HG02970 (cell line): ENCODE data around the gene THAP7.

Experiments
- ATAC-seq: cut with Tn5 transposase; IDR thresholded peaks from one replicate; pipeline ENCODE4 v1.9.1; 2021; ENCODE audit warnings: mild to moderate bottlenecking, moderate library complexity, moderate number of reproducible peaks; ENCODE audit not compliant: unreplicated experiment, low FRiP score

Gene THAP7

GRCh38 chr22:20994902-20995241 lies 7.0 kb downstream of the THAP7 start:
- no peak for ATAC-seq

- ATAC-seq: no peak
Observed at GRCh38 chr22:20994128-20994901, 7.6 kb downstream of the THAP7 start.

- ATAC-seq: no peak
Observed at GRCh38 chr22:20993304-20994127, 8.4 kb downstream of the THAP7 start.

- no peak for ATAC-seq
Observed at GRCh38 chr22:20992456-20993303, 9.2 kb downstream of the THAP7 start.

GRCh38 chr22:20992056-20992442 lies 9.9 kb downstream of the THAP7 start:
- ATAC-seq: no peak

- ATAC-seq: no peak
Observed at GRCh38 chr22:20991252-20992055, 10.5 kb downstream of the THAP7 start.

- no peak for ATAC-seq
Observed at GRCh38 chr22:20990184-20991180, 11.4 kb downstream of the THAP7 start.

- no peak for ATAC-seq
Observed at GRCh38 chr22:20989323-20990138, 12.4 kb downstream of the THAP7 start.

GRCh38 chr22:20988573-20989322 lies 13.2 kb downstream of the THAP7 start:
- no peak for ATAC-seq

GRCh38 chr22:20987375-20987774 lies 14.5 kb downstream of the THAP7 start:
- ATAC-seq: no peak

GRCh38 chr22:20986365-20986764 lies 15.6 kb downstream of the THAP7 start:
- no peak for ATAC-seq

GRCh38 chr22:20985720-20986119 lies 16.2 kb downstream of the THAP7 start:
- ATAC-seq: no peak

GRCh38 chr22:20983081-20983771 lies 18.7 kb downstream of the THAP7 start:
- no peak for ATAC-seq

- ATAC-seq: peak; percentile 5
Observed at GRCh38 chr22:20982563-20982882, 19.4 kb downstream of the THAP7 start.

- ATAC-seq: peak; percentile 70
Observed at GRCh38 chr22:20981787-20982562, 19.9 kb downstream of the THAP7 start, which contains the start of gene LZTR1. Gene LZTR1, plus strand, starts transcription at chr22:20982297. Its CDS starts 75 bp downstream, at chr22:20982372.
